DMS153 (cell line): Measurements from ENCODE around the gene NOX1.

ENCODE experiments used
- DNase-seq: peaks from one replicate; lab custom pipeline; 2025; lab: John Stamatoyannopoulos, UW

Gene NOX1

GRCh38 chrX:100874325-100874724 is at the start of gene NOX1:
Gene NOX1, minus strand, starts transcription at chrX:100874359. Its CDS starts 220 bp downstream, at chrX:100874139.
- DNase-seq: no peak

DNA sequence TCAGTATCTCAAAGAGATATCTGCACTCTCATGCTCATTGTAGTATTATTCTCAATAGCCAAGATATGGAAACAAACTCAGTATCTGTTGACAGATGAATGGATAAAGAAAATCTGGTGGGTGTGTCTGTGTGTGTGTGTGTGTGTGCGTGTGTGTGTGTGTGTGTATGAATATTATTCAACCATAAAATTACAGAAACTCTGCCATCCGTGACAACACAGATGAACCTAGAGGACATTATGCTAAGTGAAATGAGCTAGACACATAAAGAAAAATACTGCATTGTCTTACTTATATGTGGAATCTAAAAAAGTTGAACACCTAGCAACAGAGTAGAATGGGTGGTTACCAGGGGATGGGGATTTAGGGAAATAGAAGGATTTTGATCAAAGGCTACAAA is 41.4 kb upstream of the NOX1 start:
- DNase-seq: no peak

DNA sequence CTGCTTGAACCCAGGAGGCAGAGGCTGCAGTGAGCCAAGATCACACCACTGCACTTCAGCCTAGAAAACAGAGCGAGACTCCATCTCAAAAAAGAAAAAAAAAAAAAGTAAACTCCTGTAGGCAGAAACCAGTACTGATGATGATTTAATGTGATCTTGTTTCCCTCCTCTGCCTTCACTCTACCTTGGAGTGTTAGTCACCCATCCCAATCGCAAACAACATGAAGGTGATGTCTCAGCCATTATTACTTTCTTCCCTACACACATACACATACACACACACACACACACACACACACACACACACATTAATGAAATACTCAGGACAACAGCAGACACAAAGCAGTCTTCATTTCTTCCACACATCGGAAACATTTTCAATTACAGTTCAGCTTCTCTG is 39.0 kb upstream of the NOX1 start:
- DNase-seq: no peak

DNA sequence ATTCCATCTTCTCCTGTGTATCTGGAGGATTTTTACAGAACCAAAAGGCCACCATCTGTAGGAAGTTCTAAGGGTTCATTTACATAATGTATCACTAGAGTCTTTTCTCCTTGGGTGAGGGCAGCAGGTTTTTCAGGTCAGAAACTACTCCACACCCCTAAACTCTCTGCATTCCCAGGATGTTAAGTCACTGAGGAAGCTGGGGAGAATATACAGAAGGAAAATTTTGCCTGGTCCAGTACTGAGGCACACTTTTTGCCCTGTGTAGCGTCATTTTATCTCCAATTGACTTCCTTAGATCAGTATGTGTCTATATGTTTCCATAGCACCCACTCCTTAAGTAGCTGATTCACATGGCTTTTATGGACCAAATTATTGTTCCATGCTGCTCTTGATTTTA is 37.6 kb upstream of the NOX1 start:
- DNase-seq: no peak

DNA sequence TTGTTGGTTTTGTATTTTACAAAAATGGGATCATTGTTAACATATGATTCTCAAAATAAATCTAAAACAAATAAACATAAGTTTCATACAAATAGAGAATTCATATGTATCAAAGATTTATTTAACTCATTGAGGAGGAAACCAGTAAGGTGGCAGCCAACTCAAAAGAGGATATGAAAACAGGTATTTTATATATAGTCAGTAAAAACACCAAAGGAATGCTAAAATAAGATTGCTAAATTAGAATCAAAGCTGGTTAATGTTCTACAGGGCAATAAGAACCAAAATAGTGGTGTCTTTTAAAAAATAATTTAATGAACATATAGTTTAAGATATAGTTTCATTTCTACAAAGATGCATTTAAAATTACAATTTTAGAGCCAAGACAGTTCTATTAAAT is 31.5 kb upstream of the NOX1 start:
- DNase-seq: no peak

DNA sequence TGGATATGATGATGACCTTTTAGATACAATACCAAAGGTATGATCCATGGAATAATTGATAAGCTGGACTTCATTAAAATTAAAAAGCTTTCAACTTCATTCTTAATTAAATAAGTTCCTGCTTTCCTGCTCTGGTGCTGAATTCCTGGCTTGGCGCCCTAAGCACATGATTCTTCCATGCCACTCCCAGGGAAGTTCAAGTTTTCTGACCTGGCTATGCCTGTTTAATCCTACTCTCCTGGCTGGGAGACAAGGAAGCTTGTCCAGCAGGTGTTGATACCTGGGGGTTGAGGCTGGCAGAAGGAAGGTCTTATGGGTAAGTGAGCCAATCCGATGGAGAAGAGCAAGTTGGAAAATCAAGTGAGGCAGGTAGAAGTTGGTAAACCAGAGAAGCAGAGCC is 30.3 kb upstream of the NOX1 start:
- no peak for DNase-seq

GRCh38 chrX:100895365-100896075 is 21.4 kb upstream of the NOX1 start:
- DNase-seq: peak; percentile 48

GRCh38 chrX:100883654-100884053 is 9.5 kb upstream of the NOX1 start:
- DNase-seq: no peak

- no peak for DNase-seq
These were observed 6.2 kb upstream of the NOX1 start for GRCh38 chrX:100880368-100880767.

GRCh38 chrX:100871594-100872560 is 2.3 kb downstream of the NOX1 start:
- no peak for DNase-seq

GRCh38 chrX:100870527-100870926 is 3.6 kb downstream of the NOX1 start:
- DNase-seq: no peak

- DNase-seq: no peak
These were observed 5.9 kb downstream of the NOX1 start for GRCh38 chrX:100868273-100868672.

GRCh38 chrX:100864657-100865391 is 9.3 kb downstream of the NOX1 start:
- DNase-seq: no peak

GRCh38 chrX:100863326-100863864 is 10.8 kb downstream of the NOX1 start:
- DNase-seq: no peak

DNA sequence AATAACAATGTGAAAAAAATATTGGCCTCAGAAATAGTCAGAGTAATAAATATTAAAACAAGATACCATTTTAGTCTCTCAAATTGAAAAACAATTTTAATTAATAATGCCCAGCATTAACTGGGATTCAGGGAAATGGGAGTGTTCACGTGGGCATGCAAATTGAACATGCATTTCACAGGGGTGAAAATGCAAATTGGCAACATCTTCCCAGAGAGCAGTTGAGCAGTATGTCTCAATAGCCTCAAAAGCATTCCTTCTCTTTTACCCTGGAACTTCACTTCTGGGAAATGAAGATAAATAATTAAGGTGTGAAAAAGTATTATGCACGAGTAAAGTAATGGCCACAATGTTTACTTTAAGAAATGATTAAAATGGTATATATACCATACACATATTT is 21.3 kb downstream of the NOX1 start:
- no peak for DNase-seq

DNA sequence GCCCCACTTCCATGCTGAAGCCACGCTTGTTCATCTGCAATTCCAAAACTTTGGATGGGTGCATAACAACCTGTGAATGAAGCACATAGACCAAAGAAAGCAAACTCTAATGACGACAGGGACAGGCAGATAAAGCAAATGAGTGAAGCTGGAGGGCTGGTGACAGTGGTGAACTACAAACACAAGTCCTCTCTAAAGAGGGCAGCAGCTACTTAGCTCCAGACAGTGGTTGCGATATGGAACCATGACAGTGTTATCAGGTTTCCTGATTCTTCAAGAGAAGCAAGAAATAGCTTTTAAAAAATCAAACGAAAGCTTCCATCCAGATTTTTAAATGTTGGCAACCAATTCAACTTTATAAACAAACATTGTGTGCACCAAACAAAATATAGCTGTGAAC is 23.8 kb downstream of the NOX1 start:
- DNase-seq: no peak

GRCh38 chrX:100831219-100831946 is 42.8 kb downstream of the NOX1 start:
- DNase-seq: no peak

GRCh38 chrX:100830547-100830946 is 43.6 kb downstream of the NOX1 start:
- no peak for DNase-seq

- no peak for DNase-seq
These were observed 44.0 kb downstream of the NOX1 start for GRCh38 chrX:100830143-100830542.

DNA sequence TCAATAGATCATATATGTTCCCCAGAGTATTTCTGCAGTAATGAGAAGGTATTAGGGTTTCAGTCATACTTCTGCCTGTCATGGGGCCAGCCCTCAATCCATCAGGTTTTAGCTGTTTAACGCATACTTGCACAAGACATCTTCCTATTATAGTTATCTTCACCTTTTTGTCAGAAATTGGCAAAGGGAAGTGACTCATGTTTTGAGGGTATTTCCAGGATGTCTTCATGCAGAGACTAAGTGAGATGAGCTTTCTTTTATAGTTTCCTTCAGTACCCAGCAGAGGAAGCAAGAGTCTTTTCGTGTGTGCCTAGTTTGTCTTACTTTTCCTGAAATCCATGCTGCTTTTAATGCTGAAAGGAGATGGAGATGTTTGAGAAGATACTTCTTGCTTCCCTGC is 44.4 kb downstream of the NOX1 start:
- no peak for DNase-seq

DNA sequence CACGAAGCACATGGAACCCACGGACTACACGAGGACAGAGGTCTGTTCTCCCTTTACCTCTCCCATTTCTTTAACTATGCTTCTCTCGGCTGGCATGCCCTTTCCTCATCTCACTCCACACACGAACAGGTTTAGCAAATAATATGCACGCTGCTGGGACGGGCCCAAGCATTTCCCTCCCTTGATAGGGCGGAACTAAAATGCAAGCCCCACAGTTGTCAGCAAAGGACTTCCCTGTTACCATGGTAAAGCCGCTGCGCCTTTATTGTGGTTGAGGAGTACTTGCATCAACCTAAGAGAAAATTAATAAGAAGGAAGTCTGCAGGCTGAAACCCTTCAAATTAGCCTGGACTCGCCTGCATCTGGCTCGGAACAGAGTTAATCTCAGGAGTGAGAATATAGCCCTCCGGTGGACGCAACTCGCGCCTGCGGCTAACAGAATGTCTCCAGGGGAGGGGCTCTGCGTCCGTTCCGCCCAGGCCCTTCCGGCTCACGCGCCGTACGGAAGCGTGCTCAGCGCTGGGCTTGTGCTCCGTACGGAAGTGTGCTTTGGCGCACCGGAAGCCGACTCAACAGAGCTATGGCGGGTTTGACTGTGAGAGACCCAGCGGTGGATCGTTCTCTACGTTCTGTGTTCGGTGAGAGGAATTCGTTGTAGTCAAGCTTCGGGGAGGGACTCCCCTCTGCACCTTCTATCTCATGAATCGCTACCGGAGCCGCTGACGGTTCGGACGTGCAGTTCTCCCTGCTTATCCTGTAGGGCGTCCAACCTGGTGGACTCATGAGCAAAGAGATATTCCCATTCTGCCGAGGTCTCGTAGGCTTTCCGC is 54.1 kb downstream of the NOX1 start, which contains the start of gene CSTF2:
Gene CSTF2 (plus strand): TSS at position 555 of the 830 bp plus-strand sequence. CDS start 26 bp downstream, at position 581.
- DNase-seq: peak; percentile 62
